Measurements from ENCODE around the gene BABAM2.

DNA sequence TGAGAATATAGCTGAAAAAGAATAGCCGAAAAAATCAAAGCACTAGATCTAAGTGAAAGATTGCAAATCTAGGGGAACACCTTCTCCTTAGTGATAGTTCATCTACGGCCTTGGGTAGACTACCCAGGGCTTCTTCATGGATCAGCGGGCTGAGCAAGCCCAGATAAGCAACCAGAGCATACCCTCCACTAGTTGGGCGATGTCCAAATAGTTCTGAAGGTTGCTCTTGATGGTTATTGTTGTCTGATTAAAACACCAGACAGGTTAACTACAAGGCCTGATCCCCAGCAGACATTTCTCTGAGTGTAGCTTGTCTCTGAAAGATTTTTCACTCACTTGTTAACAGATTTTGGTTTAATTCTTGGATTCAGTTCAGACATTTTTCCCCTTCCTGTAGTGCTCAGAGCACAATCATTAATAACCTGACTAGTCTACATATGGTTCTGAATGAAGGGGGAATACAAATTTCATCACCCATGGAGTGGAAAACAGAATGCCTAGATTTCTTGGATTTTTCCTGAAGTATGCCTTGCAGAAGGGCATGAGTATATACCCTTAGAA, 99.6 kb downstream of the BABAM2 start:
- TF ChIP-seq, protein P1, sequence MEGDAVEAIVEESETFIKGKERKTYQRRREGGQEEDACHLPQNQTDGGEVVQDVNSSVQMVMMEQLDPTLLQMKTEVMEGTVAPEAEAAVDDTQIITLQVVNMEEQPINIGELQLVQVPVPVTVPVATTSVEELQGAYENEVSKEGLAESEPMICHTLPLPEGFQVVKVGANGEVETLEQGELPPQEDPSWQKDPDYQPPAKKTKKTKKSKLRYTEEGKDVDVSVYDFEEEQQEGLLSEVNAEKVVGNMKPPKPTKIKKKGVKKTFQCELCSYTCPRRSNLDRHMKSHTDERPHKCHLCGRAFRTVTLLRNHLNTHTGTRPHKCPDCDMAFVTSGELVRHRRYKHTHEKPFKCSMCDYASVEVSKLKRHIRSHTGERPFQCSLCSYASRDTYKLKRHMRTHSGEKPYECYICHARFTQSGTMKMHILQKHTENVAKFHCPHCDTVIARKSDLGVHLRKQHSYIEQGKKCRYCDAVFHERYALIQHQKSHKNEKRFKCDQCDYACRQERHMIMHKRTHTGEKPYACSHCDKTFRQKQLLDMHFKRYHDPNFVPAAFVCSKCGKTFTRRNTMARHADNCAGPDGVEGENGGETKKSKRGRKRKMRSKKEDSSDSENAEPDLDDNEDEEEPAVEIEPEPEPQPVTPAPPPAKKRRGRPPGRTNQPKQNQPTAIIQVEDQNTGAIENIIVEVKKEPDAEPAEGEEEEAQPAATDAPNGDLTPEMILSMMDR (IDR thresholded peaks at IDR 0.05) = no peak
- no peak for TF ChIP-seq EZH2phosphoT487 (IDR thresholded peaks at IDR 0.05)

All from neural progenitor cell (in vitro differentiated cells).